22Rv1 (cell line): ENCODE results near the gene EPB41L4B.

Experiments used
- ZFX ChIP-seq: fragments of 450-650 bp; IDR thresholded peaks from 2 replicates; pipeline ENCODE4 v1.6.1; 2017; ENCODE audit warnings: antibody characterized with exemption, borderline replicate concordance
- TF ChIP-seq, protein P1 (sequence below): fragments of 450-650 bp; IDR thresholded peaks from 2 replicates; pipeline ENCODE4 v1.5.1; 2017; ENCODE audit warnings: mild to moderate bottlenecking

DNA sequence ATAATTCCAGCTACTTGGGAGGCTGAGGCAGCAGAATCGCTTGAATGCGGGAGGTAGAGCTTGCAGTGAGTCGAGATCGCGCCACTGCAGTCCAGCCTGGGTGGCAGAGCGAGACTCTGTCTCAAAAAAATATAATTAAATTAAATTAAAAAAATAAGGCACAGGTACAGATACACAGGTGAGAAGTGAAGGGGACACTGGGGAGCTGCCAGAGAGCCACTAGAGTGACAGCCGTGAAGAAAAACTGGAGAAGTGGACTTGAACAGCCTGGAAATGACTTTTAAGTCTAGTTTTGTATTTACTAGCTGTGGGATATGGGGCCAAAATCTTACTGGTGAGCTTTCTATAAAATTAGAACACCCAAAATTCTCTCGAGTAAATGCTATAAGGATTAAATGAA is 15.1 kb downstream of the EPB41L4B start:
- TF ChIP-seq, protein P1, sequence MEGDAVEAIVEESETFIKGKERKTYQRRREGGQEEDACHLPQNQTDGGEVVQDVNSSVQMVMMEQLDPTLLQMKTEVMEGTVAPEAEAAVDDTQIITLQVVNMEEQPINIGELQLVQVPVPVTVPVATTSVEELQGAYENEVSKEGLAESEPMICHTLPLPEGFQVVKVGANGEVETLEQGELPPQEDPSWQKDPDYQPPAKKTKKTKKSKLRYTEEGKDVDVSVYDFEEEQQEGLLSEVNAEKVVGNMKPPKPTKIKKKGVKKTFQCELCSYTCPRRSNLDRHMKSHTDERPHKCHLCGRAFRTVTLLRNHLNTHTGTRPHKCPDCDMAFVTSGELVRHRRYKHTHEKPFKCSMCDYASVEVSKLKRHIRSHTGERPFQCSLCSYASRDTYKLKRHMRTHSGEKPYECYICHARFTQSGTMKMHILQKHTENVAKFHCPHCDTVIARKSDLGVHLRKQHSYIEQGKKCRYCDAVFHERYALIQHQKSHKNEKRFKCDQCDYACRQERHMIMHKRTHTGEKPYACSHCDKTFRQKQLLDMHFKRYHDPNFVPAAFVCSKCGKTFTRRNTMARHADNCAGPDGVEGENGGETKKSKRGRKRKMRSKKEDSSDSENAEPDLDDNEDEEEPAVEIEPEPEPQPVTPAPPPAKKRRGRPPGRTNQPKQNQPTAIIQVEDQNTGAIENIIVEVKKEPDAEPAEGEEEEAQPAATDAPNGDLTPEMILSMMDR = no peak
- TF ChIP-seq ZFX = no peak
